COR-L47 (cell line): ENCODE results near the gene HES5.

Experiments
- DNase-seq: peaks from one replicate; lab custom pipeline; 2025; lab: John Stamatoyannopoulos, UW

Gene HES5

DNA sequence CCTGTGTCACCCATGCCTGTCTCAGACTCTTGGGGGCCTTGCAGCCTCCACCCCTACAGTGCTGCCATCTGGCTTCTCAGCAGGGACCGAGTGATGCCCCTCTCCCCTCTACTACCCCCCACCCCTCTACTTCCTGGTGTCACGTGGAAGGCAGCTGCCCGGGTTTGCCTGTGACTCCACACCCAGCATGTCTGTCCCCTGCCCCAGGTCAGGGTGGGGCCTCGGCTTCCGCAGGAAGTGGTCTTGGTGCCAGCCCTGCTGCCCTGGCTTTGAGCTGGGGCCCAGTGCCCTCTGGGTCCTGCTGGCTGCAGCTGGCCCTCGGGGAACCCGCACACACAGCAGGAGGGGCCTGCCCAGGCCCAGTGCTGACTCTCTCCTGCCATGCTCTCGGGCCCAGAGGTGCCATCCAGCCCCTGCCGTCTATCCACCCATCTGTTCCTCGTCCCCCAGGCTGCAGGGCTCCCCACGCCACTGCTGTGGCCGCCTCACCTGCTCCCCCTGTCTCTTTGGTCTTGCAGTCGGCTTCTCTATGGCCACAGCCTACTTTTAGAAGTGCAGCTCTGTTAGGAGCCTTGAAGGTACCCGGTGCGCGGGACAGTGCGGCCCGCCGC lies 30.0 kb downstream of the HES5 start:
- no peak for DNase-seq

DNA sequence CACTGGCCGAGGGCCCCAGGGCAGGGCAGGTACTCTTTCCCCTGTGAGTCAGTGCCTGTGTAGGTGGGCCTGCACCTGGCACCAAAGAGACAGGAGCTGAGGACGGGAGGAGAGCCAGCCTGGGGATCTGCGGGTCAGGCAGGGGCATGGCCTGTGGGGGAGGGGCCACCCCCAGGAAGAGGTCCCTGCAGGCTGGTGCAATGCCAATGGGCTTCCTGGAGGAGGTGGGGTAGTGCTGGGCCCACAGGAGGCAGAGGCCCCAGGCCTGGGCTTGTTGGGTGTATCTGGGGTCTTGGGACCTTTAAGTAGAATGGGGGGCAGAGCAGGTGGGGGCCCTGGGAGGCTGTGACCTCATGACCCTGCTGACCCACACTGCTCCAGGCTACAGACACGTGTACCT lies 30.8 kb downstream of the HES5 start:
- no peak for DNase-seq

DNA sequence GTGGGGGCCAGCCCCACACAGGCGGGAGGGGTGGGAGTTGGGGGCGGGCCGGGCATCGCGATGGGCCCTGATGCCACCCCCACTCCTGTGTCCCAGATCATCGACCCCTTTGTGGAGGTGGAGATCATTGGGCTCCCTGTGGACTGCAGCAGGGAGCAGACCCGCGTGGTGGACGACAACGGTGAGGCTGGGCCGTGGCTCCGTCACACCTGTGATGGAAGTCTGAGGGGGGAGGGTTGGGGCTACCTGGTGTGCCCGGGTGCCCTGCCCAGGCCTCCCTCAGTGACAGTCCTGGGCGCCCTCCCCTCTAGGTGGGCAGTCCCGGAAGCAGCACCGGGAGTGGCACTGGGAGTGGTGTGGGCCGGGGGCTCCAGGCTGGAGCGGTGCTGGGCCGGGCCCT lies 31.4 kb downstream of the HES5 start:
- no peak for DNase-seq

DNA sequence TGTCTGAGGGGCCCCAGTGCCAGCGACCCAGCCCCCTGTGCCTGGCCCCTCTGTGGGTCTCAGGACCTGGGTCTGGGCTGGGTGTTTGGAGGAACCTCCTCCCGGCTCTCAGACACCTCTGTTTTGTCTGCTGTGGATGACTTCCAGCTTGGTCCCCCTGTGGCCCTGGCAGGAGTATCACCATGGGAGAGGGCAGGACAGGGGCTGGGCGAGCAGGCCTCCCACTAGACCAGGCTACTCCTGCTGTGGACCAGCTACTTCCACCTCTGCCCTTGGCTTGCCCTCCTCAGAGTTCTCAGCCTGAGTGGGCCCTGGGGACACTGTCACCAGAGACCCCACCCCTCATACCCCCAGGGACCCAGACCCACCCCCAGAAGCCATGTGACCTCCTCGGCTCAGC lies 32.2 kb downstream of the HES5 start:
- no peak for DNase-seq

DNA sequence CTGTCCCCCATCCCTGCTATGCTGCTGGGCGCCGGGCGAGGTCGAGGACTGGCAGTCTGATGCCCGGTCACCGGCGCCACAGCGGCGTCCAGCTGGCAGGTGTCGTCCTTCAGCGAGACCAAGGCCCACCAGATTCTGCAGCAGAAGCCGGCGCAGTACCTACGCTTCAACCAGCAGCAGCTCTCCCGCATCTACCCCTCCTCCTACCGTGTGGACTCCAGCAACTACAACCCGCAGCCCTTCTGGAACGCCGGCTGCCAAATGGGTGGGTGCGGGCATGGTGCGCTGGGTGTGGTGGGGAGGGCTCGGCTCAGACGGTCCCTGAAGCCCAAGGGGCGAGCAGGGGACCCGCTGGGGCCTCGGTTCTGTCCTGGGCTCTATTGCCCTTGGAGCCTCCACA lies 33.3 kb downstream of the HES5 start:
- DNase-seq: no peak

DNA sequence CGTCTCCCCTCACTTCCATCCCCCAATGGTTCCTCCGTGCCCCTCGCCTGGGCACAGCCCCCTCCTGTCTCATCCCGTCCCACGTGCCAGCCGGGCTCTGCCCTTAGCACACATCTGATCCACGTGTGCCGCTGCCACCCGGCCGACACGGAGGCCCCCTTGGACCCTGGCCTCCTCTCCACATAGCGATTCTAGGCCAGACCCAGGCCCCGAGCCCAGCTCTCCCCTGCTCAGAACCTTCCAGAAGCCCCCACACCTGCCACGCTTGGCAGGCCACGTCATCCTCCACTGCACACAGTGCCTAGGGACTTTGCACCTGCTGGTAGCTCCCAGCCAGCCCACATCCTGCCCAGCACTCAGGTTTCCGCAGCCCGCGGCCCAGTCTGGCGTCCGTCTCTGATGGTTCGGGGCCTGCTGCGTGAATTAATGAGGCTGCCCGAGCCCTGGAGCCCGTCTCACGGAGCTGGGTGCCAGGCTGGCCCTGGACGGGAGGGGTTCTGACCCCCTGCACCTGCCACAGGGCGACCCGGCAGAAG lies 33.9 kb downstream of the HES5 start:
- DNase-seq: no peak

DNA sequence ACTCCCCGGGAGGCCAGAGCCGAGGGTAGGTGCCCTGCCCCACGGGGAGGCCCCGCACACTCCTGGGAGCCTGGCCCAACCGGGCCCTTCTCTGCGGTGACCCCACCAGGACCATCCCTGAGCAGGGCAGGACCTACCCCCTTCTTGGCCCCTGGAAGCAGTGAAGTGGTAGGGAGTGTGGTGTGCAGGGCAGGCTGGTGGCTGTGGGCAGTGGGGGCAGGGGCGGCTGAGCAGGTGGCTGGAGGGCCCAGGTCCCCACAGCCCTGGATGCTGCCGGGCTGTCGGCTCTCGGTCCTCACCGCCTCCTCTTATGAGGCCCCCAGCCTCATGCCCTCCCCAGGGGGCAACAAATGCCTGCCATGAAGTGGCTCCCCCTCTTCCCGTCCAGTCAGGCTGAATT lies 34.5 kb downstream of the HES5 start:
- DNase-seq: no peak

DNA sequence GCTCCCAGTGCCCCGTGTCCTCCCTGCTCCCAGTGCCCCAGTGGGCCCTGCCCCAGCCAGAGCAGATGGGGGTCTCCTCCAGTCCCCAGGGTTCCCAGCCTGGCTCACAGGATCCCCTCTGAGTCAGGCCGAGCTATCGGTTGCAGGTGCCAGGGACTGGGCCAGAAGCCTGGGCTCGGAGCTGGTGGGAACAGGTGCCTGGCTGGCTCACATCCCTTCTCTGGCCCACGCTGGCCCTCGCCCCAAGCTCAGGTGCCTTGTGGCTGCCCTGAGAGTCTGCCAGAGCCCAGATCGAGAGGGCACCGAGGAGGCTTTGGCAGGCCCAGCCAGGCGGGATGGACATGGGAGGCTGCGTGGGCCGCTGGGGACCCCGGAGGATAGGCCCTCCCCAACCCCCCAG lies 35.0 kb downstream of the HES5 start:
- DNase-seq: no peak

DNA sequence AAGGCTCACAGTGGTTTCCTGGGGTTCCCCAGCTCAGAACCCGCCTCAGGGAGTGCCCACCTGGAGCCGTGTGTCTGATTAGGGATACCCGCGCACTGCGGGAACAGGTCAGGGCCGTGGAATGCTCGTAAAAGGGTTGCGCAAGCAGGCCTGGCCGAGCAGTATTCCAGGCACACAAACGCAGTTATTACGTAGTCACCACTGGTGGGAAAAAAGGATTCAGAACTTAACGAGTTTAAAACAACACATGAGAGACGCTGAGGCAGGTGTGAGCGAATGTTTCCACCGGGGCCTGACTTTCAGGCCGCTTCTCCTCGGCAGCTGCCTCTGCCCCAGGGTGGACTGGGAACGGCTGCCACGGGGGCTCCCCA lies 35.8 kb downstream of the HES5 start:
- no peak for DNase-seq

DNA sequence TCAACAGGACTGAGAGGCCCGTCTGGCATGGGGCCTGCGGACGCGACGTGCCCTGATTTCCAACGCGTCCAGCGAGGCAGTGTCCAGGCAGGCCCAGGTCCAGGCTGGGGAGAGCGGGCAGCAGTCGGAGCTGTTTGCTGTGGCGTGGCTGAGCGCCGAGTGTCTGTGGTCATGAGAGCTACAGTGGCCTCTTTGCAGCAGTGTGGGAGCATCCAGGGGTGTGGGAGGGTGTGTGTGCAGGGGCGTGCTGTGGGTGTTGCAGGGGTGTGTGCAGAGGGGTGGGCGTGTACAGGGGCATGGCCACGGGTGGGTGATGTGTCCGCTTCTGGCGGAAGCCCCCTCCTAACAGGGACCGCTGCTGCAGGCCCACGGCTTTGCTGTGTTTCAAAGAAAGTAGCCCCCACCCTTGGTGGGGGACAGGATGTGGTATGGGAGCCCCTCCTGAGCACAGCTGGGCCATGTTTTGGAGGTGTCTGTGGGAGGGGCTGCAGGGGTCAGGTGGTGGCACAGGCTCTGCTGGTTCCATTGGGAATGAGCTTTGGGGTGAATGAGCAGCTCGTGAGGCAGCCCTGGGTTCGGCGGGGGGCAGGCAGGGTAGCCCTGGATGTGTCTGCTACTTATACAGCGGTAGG lies 36.3 kb downstream of the HES5 start:
- DNase-seq: no peak

DNA sequence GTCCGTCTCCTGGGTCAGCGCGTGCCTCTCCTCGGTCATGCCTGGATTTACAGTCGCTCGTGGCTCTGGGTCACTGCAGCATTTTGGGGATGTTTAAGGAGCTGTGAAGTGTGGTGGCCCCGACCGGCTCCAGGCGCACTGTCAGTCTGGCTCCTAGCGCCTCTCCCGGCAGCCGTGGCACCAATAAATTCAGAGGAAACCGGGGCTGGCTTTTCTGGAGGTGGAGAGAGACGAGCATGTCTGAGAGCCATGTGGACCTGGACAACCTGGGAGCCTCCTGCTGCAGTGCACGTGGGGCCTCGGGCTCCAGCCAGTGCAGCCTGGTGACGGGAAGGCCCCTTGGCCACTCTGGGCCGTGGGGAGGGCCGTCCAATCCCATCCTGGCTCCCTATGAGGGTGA lies 36.8 kb downstream of the HES5 start:
- DNase-seq: no peak

DNA sequence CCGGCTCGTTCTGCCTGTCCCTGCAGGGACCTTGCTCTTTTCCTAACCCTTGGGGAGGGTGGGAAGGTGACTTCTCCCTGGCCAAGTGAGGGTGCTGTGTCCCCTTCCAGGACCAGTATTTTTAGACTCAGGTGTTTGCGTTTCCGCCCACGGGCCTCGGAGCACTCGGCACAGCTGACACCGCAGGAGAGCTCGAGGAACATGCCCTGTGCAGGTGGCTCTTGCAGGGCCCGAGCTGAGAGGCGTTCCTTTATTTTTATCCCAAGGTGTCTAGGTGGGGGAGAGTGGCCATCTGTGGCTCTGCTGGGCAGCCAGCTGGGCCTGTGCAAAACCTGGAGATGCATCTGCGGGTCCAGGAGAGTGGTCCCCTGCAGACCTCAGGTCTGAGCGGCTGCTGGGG lies 38.0 kb downstream of the HES5 start:
- DNase-seq: peak; percentile 54

DNA sequence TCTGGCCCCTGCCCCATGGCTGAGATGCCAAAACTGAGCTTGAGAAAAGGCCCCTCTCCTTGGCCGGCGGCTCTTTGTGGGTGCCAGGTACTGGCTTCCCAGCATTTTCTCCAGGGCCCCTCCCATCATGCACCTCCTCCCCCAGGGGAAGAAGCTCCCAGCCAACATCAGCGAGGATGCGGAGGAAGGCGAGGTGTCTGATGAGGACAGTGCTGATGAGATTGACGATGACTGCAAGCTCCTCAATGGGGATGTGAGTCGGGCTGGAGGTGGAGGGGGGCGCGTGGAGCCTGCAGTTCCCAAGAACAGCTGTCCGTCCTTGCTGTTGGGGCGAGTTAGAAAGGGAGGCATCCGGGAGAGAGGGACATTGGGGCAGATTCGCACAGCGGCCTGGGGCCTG lies 40.4 kb downstream of the HES5 start:
- no peak for DNase-seq

DNA sequence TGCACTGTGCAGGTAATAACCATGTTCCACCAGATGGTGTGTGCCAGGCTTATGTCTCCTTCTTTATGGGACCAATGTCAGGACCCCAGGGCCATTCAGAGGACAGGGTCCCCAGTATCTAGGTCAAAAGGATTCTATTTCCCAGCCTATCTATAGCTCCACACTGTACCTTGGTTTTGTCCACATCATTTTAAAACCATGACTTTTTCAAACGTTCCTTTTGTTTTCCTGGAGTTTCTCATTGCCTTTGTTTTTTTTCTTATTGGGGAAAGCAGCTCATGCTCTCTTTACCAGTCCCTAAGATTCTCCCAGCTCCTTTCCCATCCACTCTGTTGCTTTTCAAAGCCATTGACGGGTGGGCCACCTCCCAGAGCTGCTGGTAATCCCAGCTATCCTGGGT lies 41.4 kb downstream of the HES5 start:
- no peak for DNase-seq

DNA sequence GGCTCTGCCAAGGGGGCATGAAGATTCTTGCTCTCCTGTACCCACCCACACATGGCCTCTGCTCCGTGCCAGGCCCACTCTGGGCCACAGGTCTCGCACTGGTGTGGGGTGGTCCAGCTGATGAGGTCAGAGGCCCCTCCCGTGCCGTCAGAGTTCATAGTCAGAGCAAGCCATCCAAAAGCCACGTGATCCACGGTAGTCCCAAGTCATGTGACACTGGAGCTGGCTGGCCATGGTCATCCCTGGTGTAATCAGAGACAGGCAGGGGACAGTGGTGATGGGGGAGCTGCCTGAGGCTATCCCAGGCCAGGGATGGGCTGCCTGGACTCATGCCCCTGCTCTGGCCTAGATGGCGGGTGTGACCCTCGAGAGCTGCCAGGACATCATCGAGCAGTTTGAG lies 43.5 kb downstream of the HES5 start:
- no peak for DNase-seq

DNA sequence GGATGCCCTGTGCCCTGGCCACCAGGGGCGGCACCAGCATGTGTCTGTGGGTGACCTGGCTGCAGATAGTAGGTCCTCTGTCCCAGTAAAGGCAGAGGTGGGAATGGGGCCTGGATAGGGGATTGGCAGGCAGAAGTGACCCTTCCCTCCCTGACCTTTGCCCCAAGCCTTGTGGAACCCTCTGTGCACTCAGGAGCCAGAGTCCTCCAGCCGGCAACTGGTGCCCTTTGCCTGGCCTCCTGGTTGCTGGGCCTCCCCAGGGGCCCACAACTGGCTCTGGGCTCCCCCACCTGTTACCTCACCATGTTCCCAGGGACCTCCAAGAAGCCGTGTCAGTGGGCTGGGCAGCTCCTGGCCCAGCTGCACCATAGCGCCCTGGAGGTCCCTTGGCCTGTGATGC lies 44.0 kb downstream of the HES5 start:
- no peak for DNase-seq

DNA sequence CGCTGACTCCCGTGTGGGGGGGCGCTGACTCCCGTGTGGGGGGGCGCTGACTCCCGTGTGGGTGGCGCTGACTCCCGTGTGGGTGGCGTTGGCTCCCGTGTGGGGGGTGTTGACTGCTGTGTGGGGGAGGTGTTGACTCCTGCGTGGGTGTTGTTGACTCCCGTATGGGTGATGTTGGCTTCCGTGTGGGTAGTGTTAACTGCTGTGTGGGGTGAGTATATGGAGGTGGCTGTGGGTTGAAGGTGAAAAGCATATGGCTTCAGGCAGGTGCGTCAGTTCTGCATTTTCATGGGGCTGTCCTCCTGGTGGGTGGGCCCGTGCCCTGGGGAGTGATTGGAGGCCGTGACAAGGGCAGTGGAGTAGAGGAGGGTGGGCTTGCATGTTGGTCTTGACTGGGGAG lies 46.1 kb downstream of the HES5 start:
- no peak for DNase-seq

DNA sequence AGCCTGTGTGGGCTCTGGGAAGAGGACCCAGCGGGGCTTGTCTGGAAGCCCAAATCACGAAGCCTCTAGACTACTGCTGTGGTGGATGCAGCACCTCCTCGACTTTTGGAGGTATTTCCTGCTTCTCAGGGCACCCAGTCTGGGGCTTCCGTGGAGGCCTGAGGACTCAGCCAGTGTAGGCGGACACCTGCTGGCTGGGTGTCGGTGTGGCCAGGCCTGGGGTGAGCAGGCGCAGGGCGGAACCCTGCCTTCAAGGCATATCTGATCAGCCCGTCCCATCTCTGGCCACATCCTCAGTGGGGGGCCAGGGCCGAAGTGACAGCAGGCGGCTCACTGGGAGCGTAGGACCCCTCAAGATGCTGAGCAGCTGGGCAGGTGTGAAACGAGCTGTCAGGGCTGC lies 47.0 kb downstream of the HES5 start:
- DNase-seq: no peak

DNA sequence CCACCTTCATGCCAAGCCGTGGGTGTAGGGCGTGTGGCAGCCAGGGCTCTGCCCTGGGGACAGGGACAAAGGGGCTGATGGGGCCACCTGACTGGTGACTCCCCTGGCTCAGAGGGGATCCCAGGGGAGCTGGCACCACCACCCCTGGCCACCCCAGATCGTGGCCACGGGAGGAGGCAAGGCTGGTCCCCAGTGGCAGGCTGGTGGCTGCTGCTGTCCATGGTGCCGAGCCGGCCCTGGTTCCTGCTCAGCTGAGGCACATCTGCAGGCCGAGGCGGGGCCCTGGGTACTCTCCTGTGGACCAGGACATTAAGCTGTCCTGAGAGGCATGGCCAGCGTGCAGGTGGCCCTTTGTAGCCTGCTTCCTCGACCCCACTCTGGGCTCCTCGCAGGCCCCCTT lies 47.5 kb downstream of the HES5 start:
- DNase-seq: no peak

DNA sequence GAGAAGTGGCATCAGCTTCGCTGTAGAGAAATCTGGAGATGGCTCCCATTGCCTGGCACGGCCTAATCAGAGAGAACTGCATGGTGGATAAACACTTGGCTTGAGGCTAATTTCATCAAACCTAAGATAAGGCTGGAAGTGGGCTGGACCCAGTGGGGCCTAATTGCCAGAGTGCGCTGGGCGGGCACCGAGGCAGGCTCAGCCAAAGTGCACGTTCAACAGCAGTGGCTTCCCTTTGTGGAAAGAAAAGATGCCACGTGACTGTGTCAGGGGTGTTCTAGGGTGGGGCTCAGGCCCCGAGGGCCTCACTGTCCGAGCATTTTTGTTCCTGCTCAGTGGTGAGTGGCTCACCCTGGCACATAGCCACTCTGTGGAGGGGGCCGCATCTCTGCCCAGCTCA lies 48.2 kb downstream of the HES5 start:
- peak; percentile 83 for DNase-seq

DNA sequence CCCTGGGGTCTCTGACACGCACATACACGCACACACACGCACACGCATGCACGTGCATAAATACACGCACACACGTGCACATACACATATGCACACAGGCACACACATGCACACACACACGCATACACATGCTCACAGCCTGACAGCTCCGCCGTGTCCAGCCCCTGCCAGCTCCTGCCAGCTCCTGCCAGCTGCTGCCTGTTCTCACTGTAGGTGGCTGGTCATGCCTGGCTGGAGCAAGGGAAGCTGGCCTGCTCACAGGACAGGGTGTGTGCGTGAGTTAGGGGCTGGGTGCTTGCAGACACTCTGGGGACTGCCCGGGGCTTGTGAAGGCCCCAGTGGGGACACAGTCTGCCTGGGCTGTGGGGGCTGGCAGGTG lies 49.1 kb downstream of the HES5 start:
- peak; percentile 72 for DNase-seq

DNA sequence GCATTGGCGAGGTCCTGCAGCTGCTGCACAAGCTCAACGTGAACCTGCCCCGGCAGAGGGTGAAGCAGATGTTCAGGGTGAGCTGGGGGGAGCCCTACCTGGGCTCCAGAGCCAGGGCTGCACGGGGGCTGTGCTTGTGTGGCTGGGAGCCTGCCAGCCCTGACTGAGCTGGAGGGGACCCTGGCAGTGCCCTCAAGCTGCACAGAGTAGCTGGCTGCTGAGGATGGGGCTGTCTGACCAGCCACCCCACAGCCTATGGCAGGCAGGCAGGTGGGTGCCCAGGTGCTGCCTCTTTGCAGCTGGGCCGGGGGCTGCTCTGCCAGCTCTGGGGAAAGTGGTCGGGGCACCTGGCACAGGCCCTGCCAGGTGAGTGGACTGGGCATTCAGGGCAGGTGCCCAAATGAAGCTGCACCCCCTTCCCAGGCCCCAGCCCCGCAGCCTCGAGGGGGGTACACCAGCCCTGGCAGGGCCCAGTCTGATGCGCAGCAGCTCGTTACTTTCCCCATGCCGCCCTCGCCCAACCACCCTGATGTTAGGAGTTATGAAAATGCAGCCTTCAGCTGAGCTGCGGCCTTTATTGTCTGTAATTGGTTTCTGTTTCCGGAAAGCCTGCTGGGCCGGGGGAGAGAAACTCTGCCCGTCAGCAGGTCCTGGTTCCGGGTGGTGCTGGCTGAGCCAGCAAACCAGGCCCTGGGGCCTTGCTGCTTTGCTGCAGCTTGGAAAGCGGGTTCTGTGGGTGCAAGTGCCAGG lies 49.7 kb downstream of the HES5 start:
- DNase-seq: peak; percentile 51

DNA sequence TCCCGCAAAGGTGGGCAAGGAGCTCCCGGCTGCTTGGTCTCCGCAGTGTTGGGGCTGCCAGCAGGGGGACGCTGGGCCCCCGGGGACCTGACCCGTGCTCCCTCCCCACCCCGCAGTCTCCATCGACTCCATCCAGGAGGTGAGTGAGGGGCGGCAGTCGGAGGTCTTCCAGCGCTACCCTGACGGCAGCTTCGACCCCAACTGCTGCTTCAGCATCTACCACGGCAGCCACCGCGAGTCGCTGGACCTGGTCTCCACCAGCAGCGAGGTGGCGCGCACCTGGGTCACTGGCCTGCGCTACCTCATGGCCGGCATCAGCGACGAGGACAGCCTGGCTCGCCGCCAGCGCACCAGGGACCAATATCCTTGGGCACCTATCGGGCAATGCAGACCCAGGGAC lies 50.4 kb downstream of the HES5 start:
- no peak for DNase-seq

DNA sequence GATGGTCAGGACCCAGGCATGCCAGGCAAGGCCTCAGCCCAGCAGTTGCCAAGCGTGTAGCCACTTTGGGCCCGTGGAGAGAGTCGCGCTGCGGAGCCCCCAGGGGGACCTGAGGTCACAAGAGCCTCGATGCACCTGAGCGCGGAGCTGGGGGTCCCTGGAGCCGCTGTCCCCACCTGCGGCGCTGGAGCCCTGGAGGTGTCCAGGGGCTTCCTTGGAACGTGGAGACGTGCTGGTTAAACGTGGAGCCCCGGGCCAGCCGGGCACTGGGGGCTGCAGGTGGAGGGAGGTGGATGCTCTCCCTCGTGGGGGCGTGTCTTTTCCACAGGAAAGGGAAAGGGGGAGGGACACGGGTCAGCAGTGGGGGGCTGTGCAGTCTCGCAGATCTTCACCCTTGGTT lies 50.9 kb downstream of the HES5 start:
- no peak for DNase-seq
